GM18502 (cell line): Measurements from ENCODE around the gene ARRDC4.

Experiments
- ATAC-seq: cut with Tn5 transposase; IDR thresholded peaks from one replicate; pipeline ENCODE4 v1.9.1; 2021; ENCODE audit warnings: mild to moderate bottlenecking; ENCODE audit not compliant: unreplicated experiment, poor library complexity

ARRDC4 gene

GRCh38 chr15:97995192-97995591 is 34.7 kb downstream of the ARRDC4 start:
- ATAC-seq, result no peak

- ATAC-seq, result no peak
Observed at GRCh38 chr15:97995881-97996603, 35.5 kb downstream of the ARRDC4 start.

GRCh38 chr15:97998307-97999071 is 38.0 kb downstream of the ARRDC4 start:
- ATAC-seq, result no peak

- ATAC-seq, result no peak
Observed at GRCh38 chr15:98000249-98001203, 40.0 kb downstream of the ARRDC4 start.

- no peak for ATAC-seq
Observed at GRCh38 chr15:98001663-98002194, 41.2 kb downstream of the ARRDC4 start.

GRCh38 chr15:98002419-98002818 is 41.9 kb downstream of the ARRDC4 start:
- no peak for ATAC-seq

- no peak for ATAC-seq
Observed at GRCh38 chr15:98002866-98003265, 42.4 kb downstream of the ARRDC4 start.

GRCh38 chr15:98003518-98003917 is 43.0 kb downstream of the ARRDC4 start:
- ATAC-seq, result no peak

- ATAC-seq, result no peak
Observed at GRCh38 chr15:98003996-98004395, 43.5 kb downstream of the ARRDC4 start.

- ATAC-seq, result no peak
Observed at GRCh38 chr15:98005659-98006058, 45.2 kb downstream of the ARRDC4 start.

GRCh38 chr15:98009169-98009568 is 48.7 kb downstream of the ARRDC4 start:
- no peak for ATAC-seq

- no peak for ATAC-seq
Observed at GRCh38 chr15:98009971-98010370, 49.5 kb downstream of the ARRDC4 start.

GRCh38 chr15:98012354-98012753 is 51.9 kb downstream of the ARRDC4 start:
- no peak for ATAC-seq

- ATAC-seq, result no peak
Observed at GRCh38 chr15:98013631-98014030, 53.1 kb downstream of the ARRDC4 start.

GRCh38 chr15:98017150-98017964 is 56.9 kb downstream of the ARRDC4 start:
- ATAC-seq, result no peak

- ATAC-seq, result no peak
Observed at GRCh38 chr15:98018761-98019351, 58.4 kb downstream of the ARRDC4 start.
